Uterus (tissue), 2 donors: ENCODE measurements around the gene SLC50A1.

ENCODE experiments used
- CTCF ChIP-seq, 4 experiments: fragments of 200-600 bp in 2 of 4; fragments of 450-650 bp in 2 of 4; sonication (generic) in 2 of 4; IDR thresholded peaks; one replicate each; pipeline ENCODE4 v1.5.1; 2016 to 2019; ENCODE audit warnings: antibody characterized with exemption in 4 of 4, mild to moderate bottlenecking in 2 of 4, moderate library complexity in 1 of 4
- POLR2A ChIP-seq, 2 donors: fragments of 450-650 bp; IDR thresholded peaks; one replicate each; pipeline ENCODE4 v1.6.1; 2016; ENCODE audit warnings: antibody characterized with exemption in 2 of 2, mild to moderate bottlenecking in 1 of 2, moderate library complexity in 1 of 2

DNA sequence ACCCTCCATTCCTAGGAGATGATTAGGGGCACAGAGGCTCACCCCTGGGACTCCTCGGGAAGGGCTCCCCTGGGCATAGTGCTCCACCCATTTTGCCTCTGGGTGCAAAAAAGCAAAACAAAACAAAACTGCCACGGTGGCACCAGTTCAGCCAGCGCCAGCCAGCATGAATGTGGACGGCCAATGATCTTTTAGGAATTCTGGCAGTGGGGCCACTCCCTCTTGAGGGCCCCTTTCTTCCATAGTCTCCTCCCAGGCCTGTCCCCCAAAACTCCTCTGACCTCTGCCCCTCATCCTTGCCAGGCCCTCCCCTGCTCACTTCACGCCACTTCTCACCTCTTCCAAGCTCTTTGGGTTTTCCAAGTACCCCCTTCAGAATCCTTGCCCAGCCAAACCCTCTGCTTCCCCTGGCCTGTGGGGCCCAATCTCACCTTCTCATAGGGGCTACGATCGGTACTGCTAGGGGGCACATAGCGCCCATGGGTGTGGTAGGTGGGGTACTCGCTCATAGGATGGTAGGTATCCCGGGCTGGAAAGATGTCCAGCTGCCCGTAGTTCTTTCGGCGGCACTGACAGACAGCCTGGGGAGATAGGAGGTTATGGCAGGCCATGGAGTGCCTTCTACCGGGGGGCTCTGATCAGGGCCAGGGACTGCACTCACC, 51.3 kb downstream of the SLC50A1 start:
- no peak for TF ChIP-seq POLR2A (IDR thresholded peaks at IDR 0.05)
- no peak for TF ChIP-seq CTCF (IDR thresholded peaks at IDR 0.05)
